Activated T-cell treated with anti-CD3 and anti-CD28 coated beads for 24 hours (primary cell): Measurements from ENCODE around the gene KCNF1.

Source experiments
- DNase-seq: peaks from one replicate; pipeline ENCODE4 v3.0.0-alpha.2; 2020; ENCODE audit warnings: low read depth

KCNF1 gene

GRCh38 chr2:10911291-10912075, at the start of gene KCNF1:
TSS of gene KCNF1 (plus strand) at chr2:10911934. CDS start at chr2:10912427, 493 bp downstream.
- no peak for DNase-seq

- no peak for DNase-seq
These were observed 49.4 kb upstream of the KCNF1 start for GRCh38 chr2:10862330-10862729.

- DNase-seq, result no peak
These were observed 48.7 kb upstream of the KCNF1 start for GRCh38 chr2:10863047-10863446.

GRCh38 chr2:10863837-10864236, 47.9 kb upstream of the KCNF1 start:
- no peak for DNase-seq

GRCh38 chr2:10864251-10864650, 47.5 kb upstream of the KCNF1 start:
- no peak for DNase-seq

- DNase-seq, result no peak
These were observed 46.7 kb upstream of the KCNF1 start for GRCh38 chr2:10864861-10865636.

GRCh38 chr2:10865841-10866240, 45.9 kb upstream of the KCNF1 start:
- DNase-seq, result no peak

- DNase-seq, result no peak
These were observed 43.9 kb upstream of the KCNF1 start for GRCh38 chr2:10867692-10868420.

- no peak for DNase-seq
These were observed 43.0 kb upstream of the KCNF1 start for GRCh38 chr2:10868465-10869314.

- no peak for DNase-seq
These were observed 39.8 kb upstream of the KCNF1 start for GRCh38 chr2:10871978-10872377.

- DNase-seq, result no peak
These were observed 38.6 kb upstream of the KCNF1 start for GRCh38 chr2:10873171-10873570.

- DNase-seq, result no peak
These were observed 37.8 kb upstream of the KCNF1 start for GRCh38 chr2:10873790-10874437.

GRCh38 chr2:10875126-10875525, 36.6 kb upstream of the KCNF1 start:
- no peak for DNase-seq

- no peak for DNase-seq
These were observed 35.3 kb upstream of the KCNF1 start for GRCh38 chr2:10876394-10876793.

GRCh38 chr2:10876963-10877362, 34.8 kb upstream of the KCNF1 start:
- no peak for DNase-seq

GRCh38 chr2:10877651-10878111, 34.1 kb upstream of the KCNF1 start:
- DNase-seq, result no peak

GRCh38 chr2:10878268-10878915, 33.3 kb upstream of the KCNF1 start:
- DNase-seq, result no peak

GRCh38 chr2:10879159-10879558, 32.6 kb upstream of the KCNF1 start:
- DNase-seq, result no peak

- no peak for DNase-seq
These were observed 31.8 kb upstream of the KCNF1 start for GRCh38 chr2:10879624-10880585.
